Measurements from ENCODE around the gene PTPRD.

The PTPRD gene

DNA sequence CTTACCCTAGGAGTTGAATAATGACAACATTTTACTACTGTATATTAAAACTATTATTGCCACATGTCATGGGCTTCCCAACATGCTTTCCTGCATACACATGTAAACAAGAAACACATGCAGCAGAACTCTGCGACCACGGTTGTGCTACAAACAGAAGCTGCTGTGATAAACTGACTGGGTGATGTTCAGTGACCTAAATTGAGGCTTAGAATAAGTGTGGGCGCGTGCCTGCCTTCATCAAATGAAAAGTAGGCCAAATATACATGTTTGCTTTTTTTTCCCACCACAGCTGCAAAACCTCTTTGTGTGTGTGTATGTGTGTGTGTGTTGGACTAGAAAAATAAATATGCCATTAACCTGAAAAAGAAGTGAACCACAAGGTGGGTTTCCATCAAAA lies 1202.1 kb downstream of the PTPRD start:
- TF ChIP-seq CTCF (IDR thresholded peaks at IDR 0.05; ENCODE audit: low read depth, low read length, missing control alignments): no peak
- DNase-seq (ENCODE audit: extremely low read depth, low read depth): no peak
- H3K4me3 ChIP-seq (replicated peaks; ENCODE audit: low read depth, low read length): no peak overlapping the region

DNA sequence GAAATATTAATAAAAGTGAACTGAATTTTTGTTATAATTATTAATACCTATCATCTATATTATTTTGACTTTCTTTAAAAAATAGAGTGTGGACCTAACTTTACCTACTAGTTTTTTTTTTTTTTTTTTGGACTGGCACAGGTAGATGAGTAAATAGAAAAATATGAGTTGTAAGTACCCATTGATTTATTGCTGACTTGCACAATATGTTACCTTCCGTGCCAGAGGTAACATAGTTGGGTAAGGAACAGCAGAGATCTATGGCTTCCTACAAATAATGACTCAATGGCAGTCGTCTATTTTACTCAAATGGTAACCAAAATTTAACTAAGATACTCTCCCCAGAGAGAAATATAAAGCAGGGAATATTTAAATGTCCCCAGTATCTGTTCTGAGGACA lies 1212.8 kb downstream of the PTPRD start:
- DNase-seq (ENCODE audit: extremely low read depth, low read depth): no peak
- no peak overlapping the region for H3K4me3 ChIP-seq (replicated peaks; ENCODE audit: low read depth, low read length)

GRCh38 chr9:9396518-9396917 lies 1216.3 kb downstream of the PTPRD start:
- no peak for TF ChIP-seq CTCF (IDR thresholded peaks at IDR 0.05; ENCODE audit: low read depth, low read length, missing control alignments)
- DNase-seq (ENCODE audit: extremely low read depth, low read depth): no peak
- H3K4me3 ChIP-seq (replicated peaks; ENCODE audit: low read depth, low read length): no peak overlapping the region

More for the DNA sequence above, 1212.8 kb downstream of the PTPRD start:
- no peak for TF ChIP-seq CTCF (IDR thresholded peaks at IDR 0.05; ENCODE audit: low read depth, low read length, missing control alignments)

DNA sequence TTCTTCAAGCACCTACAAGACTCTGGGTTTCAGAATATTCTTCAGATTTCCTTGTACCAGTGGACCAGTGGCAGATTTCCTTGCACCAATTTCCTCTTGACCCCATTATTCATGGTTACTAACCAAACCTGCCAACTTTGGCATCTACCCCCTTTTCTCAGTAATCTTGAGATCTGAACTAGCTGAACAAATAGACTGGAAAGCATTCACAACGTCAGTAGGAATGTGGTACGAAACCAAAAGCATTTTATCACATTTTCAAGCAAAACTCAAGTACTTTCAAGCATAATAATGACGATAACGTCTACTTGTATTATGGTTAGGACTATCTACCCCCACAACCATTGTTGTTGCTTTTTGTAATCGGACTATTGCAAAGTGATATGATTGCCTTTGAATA lies 1217.3 kb downstream of the PTPRD start:
- no peak for TF ChIP-seq CTCF (IDR thresholded peaks at IDR 0.05; ENCODE audit: low read depth, low read length, missing control alignments)
- no peak overlapping the region for H3K4me3 ChIP-seq (replicated peaks; ENCODE audit: low read depth, low read length)
- no peak for DNase-seq (ENCODE audit: extremely low read depth, low read depth)

GRCh38 chr9:9392755-9393154 lies 1220.0 kb downstream of the PTPRD start:
- TF ChIP-seq CTCF (IDR thresholded peaks at IDR 0.05; ENCODE audit: low read depth, low read length, missing control alignments): no peak
- H3K4me3 ChIP-seq (replicated peaks; ENCODE audit: low read depth, low read length): no peak overlapping the region
- DNase-seq (ENCODE audit: extremely low read depth, low read depth): no peak

DNA sequence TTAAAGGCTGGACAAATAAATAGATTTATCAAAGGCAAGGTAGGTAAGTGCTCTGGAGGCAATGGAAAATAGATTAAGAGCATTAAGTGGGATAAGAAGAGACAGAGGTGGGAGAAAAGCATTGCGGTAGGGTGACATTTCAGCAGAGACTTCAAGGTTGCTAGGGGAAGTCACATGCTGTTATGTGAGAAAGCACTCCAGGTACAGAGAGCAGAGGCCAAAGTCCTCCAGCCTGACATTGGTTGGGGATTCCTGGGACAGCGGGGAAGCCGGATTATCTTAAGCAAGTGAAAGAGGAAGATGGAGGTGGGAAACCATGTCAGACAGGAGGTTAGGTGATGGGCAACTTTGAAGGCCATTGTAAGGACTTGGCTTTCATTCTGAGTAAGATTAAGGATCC lies 1222.9 kb downstream of the PTPRD start:
- TF ChIP-seq CTCF (IDR thresholded peaks at IDR 0.05; ENCODE audit: low read depth, low read length, missing control alignments): no peak
- no peak for DNase-seq (ENCODE audit: extremely low read depth, low read depth)
- H3K4me3 ChIP-seq (replicated peaks; ENCODE audit: low read depth, low read length): no peak overlapping the region

GRCh38 chr9:9387511-9388115 lies 1225.2 kb downstream of the PTPRD start:
- TF ChIP-seq CTCF (IDR thresholded peaks at IDR 0.05; ENCODE audit: low read depth, low read length, missing control alignments): no peak
- H3K4me3 ChIP-seq (replicated peaks; ENCODE audit: low read depth, low read length): no peak overlapping the region
- DNase-seq (ENCODE audit: extremely low read depth, low read depth): no peak
